Epithelial cell of proximal tubule (primary cell): ENCODE data around the gene AMZ1. TPM values are rescaled to one million over a fixed set of nuclear protein-coding genes. Genes with fewer than 3 reads are reported as not detected.

Experiments
- DNase-seq: peaks from one replicate; pipeline ENCODE4 v3.0.0-alpha.2; 2011; ENCODE audit warnings: low read depth
- H3K4me3 ChIP-seq: 2 replicates; pipeline ENCODE4 v1.5.1; 2011; ENCODE audit warnings: low read depth, mild to moderate bottlenecking, low read length
- CTCF ChIP-seq: conservative IDR thresholded peaks from 2 replicates; pipeline ENCODE4 v1.5.1; 2012; ENCODE audit warnings: low read depth, mild to moderate bottlenecking, low read length
- total RNA-seq: library from RNA; depleted of rRNA; stranded (reverse); fragments of >200 nt; gene quantifications from 2 replicates; pipeline ENCODE4 v1.2.3, GENCODE V29; 2015

AMZ1 gene
- total RNA-seq, 1 donor from 2014 or later, result 0.29 TPM

GRCh38 chr7:2715341-2716231 lies 27.6 kb downstream of the AMZ1 start:
- H3K4me3 ChIP-seq, result no peak overlapping the region
- no peak for DNase-seq
- TF ChIP-seq CTCF, result no peak

GRCh38 chr7:2716488-2716887 lies 28.5 kb downstream of the AMZ1 start:
- no peak for TF ChIP-seq CTCF
- H3K4me3 ChIP-seq, result no peak overlapping the region
- no peak for DNase-seq

- no peak for TF ChIP-seq CTCF
- H3K4me3 ChIP-seq, result no peak overlapping the region
- DNase-seq, result no peak
Measured at GRCh38 chr7:2716906-2717292, 28.9 kb downstream of the AMZ1 start.

- TF ChIP-seq CTCF, result no peak
- no peak overlapping the region for H3K4me3 ChIP-seq
- no peak for DNase-seq
Measured at GRCh38 chr7:2717293-2718261, 29.6 kb downstream of the AMZ1 start.

GRCh38 chr7:2718296-2718965 lies 30.4 kb downstream of the AMZ1 start:
- DNase-seq, result no peak
- no peak overlapping the region for H3K4me3 ChIP-seq
- TF ChIP-seq CTCF, result no peak

- DNase-seq, result no peak
- TF ChIP-seq CTCF, result peak; percentile 55
- H3K4me3 ChIP-seq, result no peak overlapping the region
Measured at GRCh38 chr7:2719007-2719406, 31.0 kb downstream of the AMZ1 start.
